NCI-H2227 (cell line): ENCODE results near the gene ST8SIA6.

ENCODE experiments used
- DNase-seq: peaks from one replicate; lab custom pipeline; 2025; ENCODE audit not compliant: unreplicated experiment; lab: John Stamatoyannopoulos, UW

The ST8SIA6 gene

DNA sequence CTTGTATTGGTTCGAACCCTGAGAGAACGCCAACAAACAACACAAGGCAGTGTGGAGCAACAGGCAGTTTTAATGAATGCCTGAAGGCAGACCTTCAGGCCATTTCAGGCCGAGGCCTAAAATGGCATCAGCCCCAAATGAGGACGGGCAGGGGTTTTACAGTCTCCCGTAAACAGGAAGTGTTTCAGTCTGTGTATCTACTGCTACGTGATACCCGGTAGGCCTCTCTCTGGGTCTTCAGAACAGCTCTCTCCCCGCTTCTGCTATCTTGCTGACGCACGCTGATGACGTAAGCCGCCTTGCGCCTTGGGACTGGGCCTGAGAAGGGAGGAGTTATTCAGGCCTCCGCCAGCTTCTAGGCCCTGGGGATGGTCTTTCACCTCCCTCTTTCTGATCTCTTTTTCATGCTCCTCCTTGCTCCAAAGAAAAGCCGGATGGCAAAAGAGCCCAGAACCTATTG is 67.7 kb downstream of the ST8SIA6 start:
- DNase-seq: peak; percentile 96

DNA sequence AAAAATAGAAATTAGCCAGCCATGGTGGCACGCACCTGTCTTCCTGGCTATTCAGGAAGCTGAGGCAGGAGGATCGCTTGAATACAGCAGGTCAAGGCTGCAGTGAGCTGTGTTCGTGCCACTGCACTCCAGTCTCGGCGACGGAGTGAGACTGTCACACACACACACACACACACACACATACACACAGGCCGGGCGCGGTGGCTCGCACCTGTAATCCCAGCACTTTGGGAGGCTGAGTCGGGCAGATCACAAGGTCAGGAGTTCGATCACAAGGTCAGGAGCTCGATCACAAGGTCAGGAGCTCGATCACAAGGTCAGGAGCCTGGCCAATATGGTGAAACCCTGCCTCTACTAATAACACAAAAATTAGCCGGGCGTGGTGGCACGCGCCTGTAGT is 68.4 kb downstream of the ST8SIA6 start:
- no peak for DNase-seq

DNA sequence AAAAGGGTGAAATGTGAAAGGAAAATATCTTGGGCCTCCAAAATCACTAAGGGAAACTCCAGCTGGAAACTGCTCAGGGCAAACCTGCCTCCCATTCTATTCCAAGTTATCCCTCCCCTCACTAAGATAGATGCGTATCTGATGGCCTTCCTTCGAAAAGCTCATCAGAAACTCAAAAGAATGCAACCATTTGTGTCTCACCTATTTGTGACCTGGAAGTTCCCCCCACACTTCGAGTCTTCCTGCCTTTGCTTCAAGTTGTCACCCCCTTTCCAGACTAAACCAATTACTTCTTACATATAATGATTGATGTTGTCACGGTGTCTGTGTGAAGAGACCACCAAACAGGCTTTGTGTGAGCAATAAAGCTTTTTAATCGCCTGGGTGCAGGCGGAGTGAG is 69.3 kb downstream of the ST8SIA6 start:
- DNase-seq: no peak

DNA sequence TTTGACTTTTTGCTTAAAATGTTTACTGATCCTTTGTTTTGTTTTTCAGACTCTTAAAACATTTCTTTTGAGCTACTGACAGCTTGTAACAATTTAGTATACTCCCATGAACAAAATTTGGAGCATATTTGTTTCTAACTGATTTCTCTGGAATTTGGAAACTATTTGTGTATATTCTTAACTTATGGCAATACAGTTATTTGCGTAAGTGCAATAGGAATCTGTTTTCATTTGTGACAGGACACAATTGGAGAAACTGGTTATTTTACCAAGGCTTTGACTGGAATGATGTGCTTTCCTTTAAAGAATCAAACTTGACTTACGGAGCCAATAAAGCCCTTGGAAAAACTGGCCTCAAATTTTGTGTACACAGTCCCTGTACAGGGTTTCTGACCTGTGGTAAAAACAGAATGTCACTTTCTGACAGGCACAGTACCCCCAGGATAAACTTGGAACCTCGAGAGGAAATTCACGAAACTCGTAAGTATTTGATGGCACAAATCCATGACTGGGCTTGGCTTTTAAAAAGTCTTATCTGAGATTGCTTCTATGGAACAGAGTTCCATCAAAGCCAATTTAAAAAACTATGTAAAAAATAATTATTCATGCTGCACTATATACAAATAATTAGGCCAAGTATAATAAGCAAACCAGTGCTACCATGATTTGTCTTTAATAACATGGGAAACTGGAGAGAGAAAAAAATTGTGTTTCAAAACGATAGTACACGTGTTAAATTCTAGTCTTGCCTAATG is 70.4 kb downstream of the ST8SIA6 start:
- no peak for DNase-seq

DNA sequence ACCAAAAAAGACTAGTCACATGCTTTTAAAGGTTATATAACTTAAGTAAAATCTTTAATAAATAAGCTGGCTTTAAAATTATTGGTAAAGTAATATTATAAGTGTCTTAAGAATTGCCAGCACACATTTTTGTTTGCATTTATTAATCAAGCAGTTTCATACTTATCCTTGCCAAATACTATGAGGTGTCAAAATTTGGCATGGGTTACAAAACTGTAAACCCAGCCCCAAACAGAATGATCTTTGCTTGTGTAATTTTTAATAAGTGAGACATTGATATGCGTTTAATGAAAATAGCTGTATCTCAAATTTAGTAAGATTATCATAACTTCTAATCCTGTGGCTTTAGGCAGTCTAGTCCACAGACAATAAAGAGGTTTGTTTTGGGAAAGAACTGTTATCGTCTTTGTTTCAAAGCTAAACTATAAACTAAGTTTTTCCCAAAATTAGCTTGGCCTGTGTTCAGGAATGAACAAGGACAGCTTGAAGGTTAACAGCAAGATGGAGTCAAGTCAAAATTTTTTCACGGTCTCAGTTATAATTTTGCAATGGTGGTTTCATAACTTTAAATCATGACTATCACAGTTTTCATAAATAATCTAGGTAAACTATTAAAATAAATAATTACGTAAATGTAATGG is 72.8 kb downstream of the ST8SIA6 start:
- no peak for DNase-seq

DNA sequence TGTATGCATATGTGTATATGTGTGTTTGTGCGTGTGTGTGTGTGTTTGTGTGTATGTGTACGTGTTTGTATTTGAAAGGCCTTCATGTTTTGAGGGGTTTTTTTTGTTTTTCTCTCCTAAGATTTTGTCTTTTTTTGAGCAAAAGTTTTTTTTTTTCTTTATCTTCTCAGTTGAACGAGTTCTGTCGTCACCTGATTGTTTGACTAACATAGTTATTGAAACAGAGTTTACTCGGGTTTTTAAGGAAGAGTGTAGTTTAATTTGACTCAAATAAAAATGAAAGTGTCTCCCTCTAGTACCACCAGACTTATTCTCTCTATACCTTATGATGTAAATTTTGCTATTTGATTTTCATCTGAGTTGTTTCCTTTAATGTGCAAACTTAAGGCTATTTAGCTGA is 73.5 kb downstream of the ST8SIA6 start:
- no peak for DNase-seq

DNA sequence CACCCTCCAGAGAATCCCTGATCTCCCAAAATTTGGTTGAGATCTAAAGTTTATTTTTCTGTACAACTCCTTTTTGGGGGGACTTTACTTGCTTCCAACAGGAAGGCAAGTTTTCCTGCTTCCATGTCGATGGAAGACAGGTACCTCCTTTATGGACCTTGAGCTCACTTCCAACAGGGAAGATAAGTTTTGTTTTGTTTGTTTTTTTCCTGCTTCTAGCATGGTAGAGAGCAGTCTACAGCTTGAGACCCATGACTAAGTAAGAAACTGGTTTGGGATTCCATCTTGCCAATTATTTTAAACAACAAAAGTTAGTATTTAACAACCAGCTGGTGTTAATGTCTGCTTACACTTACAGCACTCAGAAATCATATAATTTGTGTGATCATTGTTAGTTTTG is 74.4 kb downstream of the ST8SIA6 start:
- DNase-seq: no peak

DNA sequence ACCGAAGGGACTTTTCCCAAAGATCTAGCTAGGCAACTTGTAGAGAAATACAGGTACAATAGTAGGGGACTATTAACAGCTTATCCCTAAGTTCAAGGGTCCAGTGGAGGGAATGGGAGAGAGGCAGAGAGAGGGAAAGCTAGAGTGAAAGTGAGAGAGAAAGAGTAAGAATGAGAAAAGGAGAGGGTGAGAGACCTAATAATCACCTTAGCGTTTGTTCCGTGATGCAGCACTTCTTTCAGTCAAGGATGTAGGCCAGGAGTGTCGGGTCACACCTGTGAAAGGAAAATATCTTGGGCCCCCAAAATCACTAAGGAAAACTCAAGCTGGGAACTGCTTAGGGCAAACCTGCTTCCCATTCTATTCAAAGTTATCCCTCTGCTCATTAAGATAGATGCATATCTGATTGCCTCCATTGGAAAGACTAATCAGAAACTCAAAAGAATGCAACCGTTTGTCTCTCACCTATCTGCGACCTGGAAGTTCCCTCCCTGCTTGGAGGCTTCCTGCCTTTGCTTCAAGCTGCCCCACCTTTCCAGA is 75.2 kb downstream of the ST8SIA6 start:
- no peak for DNase-seq

DNA sequence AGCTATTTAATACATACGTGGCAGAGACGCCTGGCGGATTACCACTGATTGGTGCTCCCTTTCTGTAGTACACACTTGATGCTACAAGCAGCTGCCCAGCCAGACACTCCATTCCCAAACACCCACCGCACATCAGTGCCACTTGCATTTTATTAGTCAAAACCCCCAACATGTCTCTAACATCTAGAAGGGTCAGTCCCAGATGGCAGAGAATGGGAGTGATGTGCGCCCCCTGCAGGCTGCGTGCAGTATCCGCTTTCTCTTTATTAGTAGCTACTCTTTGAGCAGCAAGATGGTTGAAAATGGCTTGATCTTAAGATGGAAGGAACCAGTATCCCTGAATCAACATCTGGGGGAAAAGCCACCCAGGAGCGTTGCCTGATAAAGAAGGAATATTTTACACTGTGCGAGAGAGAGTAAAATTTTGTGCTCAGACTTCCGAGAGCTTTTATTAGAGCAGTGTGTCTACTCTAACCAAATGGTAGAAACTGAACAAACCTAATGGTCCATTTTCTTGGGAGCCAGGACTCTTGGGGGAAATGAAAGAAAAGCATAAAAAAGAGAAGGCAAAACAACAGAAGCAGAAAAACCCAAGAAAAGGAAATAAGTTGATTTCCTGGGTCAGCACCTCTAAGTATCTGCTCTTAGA is 78.3 kb downstream of the ST8SIA6 start:
- DNase-seq: peak; percentile 1

DNA sequence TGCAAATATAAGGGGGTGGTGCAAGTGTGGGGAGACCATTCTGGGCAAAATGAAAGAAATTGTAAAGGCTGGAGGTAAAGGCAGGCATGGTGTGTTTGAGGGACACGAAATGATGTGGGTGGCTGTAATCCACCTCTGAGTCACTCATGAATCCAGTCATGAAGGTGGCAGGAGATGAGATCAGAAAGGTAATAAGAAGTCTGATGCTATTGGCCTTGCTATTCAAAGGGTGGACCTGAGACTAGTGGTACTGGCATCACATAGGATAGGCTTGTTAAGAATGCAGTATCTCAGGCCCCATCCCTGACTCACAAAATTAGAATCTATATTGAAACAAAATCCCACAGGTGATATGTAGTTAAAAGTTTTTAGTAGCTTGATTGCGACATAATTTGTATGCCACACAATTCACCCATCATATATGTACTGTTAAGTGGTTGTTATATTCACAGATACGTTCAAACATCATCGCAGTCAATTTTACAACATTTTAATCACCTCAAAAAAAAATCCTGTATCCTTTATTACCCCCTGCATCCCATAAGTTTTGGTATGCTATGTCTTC is 85.6 kb downstream of the ST8SIA6 start:
- no peak for DNase-seq

DNA sequence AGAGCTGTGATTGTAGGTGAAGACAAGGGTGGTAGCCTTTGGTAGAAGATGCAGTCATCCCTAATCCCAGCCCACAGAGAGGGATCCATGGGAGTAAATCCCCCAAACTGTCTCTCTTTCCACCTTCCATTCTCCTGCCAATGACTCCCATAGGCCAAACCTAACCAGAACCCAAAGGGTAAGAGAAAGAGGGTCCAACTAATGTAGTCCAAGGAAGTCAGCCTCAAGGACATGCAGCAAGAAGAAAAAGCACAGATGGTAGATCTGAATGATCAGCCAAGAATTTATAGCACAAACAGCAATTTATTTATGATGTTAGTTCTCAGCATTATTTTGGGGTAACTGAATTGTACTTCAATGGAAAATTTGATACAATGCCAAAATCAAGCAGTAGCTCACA is 87.7 kb downstream of the ST8SIA6 start:
- DNase-seq: no peak

DNA sequence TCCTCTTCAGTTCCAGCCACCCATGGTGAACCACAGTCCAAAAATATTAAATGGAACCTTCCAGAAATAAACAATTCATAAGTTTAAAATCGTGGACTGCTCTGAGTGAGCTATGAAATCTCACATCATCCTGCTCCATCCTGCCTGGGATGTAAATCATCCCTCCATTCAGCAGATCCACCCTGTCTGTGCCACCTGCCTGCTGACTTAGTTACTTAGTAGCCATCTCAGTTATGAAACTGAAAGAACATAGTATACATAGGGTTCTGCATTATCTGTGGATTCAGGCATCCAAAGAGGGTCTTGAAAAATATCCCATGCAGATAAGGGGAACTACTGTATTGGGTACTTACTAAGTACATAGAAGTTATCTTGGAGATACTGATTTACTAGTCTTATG is 89.0 kb downstream of the ST8SIA6 start:
- no peak for DNase-seq

DNA sequence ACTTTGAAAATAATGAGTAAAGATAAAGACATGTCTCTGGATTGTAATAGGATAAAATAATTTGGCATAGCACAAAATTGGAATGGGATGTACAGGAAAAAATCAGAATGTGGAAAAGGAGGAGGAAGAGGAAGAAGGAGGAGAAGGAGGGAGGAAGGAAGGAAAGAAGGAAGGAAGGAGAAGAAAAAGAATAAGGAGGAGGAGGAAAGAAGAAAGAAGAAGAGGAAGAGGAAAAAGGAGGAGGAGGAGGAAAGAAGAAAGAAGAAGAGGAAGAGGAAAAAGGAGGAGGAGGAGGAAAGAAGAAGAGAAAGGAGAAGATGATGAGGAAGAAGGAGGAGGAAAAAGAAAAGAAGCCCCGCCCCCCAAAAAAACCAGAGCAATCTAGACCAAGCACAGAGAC is 95.9 kb downstream of the ST8SIA6 start:
- no peak for DNase-seq

DNA sequence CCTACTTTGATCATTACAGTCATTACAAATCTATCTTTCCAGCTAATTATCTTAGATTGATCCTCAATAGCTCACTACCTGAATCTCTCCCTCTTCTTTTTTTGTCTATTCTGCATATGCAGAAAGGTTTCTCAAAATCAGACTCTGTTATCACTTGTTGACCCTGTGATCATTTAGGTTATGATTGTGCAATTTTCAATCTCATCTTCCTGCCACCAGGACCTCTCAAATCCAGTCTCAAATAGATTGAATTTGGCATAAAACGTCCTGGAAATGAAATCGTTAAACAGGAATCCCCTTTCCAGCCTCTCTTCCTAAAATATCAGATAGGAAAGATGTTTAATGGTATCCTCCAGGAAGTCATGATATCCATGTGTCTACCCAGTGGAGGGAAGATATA is 96.6 kb downstream of the ST8SIA6 start:
- DNase-seq: no peak

DNA sequence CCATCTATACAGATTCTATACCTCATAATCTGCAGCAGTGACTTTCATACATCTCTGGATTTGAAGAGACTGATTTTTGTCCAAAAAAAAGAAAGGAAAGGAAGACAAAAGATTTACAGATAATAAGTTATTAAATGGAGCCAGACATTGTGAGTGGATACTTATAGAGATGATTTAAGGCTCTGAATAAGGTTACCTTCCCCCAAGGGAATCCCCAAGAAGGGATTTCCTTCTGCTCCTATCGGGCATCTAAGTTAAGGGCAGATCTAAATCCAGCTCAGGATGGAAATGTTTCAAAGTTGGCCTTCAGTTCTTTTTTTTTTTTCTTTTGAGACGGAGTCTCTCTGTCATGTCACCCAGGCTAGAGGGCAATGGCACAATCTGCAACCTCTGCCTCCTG is 97.6 kb downstream of the ST8SIA6 start:
- DNase-seq: no peak

DNA sequence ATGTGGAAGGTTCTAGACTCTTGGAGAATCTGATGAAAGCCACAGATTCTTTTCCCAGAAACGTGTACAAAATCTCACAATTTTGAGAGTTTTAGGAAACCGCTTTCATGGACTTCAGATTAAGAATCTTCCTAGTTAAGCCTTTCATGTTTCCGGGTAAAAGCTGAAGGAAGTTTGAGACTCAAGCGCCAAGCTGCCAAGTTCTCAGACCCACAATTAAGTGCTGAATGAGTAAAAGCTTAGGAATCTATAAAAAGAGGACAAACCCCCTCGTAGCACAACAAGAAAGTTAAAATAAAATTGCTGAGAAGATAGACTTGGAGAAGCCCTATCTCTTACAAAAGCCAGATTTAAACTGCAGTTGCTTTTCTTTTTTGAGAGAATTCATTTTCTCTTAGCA is 99.6 kb downstream of the ST8SIA6 start:
- no peak for DNase-seq

DNA sequence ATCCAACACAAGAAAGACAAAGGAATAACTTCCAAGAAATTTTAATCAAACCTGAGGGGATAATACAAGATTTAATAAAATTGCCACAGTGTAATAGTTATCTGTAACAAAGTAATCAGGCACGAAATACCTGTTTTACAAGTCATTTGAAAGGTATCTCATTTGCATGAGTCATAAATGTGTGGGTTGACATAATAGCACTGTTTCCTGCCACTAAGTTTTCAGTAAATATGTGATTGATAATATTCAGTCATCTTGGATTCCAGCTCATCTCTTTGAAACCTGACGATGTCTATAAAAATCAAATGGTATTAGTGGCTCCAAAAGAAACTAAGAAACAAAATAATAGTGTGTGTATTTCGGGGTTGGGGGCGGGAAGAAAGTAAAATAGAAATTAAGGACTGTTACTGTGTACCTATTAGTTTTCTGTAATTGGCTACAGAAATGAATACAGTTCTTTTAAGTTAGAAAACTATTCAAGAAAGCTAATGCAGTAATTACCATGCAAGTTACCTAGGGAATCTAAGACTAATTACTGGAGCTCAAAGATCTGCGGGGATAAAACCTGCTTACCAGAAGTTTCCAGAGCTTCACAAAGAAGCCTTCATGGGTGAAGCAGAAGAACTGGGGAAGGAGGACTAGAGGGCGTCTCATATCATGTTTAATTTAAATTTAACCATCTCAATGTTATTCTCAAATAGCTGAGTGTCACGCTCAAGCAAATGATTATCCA is 100.7 kb downstream of the ST8SIA6 start:
- no peak for DNase-seq

DNA sequence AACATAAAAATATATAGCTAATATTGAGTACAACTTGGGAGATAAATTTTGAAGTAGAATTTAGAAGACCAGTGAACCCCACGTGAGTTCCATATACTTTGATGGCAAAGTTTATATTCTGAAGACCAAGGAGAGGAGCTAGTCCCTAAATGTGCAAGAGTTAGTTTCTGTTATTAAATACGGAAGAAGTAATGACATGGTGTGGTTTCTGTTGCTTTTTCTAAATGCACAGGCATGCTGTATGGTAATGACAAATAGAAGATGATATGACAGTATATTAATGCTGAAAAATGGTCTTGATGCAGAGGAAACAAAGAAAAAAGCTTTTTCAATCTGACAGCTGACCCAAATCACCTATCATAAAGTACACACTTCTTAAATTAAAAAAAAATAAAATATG is 101.8 kb downstream of the ST8SIA6 start:
- DNase-seq: no peak

DNA sequence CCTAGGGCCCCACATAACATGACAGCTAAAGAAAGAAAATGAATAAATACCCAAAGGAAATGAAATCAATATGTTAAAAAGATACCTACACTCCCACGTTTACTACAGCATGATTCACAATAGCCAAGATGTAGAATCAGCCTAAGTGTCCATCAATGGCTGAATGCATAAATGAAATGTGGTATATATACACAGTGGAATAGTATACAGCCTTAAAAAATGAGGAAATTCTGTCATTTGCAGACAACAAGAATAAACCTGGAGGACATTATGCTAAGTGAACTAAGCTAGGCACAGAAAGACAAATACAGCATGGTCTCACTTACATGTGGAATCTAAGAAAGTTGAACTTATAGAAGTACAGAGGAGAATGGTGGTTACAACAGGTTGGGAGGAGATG is 102.9 kb downstream of the ST8SIA6 start:
- no peak for DNase-seq

DNA sequence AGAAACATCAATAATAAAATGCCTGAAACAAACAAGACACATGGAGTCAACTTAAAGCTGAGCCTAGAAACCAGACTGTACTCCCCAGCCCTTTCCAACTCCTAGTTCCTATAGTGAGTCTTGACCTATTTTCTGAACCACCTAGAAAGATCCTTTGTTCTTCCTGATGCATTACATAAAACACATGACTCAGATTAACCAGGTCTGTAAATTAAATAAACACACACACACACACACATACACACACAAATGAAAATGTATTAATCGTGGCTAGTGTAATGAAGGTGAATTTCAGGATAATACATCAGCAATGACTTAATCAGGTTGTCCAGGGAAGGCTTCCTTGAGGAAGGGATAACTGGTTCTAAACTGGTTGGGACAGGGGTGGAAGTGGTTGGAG is 104.7 kb downstream of the ST8SIA6 start:
- DNase-seq: no peak
